CD1c-positive myeloid dendritic cell (primary cell): ENCODE results near the gene TMED4.
A peak's percentile ranks its signal among the peaks of the same experiment; 100 is the strongest.

Experiments used
- DNase-seq: peaks from one replicate; pipeline ENCODE4 v3.0.0-alpha.2; 2016; ENCODE audit errors: extremely low spot score

TMED4 gene

DNA sequence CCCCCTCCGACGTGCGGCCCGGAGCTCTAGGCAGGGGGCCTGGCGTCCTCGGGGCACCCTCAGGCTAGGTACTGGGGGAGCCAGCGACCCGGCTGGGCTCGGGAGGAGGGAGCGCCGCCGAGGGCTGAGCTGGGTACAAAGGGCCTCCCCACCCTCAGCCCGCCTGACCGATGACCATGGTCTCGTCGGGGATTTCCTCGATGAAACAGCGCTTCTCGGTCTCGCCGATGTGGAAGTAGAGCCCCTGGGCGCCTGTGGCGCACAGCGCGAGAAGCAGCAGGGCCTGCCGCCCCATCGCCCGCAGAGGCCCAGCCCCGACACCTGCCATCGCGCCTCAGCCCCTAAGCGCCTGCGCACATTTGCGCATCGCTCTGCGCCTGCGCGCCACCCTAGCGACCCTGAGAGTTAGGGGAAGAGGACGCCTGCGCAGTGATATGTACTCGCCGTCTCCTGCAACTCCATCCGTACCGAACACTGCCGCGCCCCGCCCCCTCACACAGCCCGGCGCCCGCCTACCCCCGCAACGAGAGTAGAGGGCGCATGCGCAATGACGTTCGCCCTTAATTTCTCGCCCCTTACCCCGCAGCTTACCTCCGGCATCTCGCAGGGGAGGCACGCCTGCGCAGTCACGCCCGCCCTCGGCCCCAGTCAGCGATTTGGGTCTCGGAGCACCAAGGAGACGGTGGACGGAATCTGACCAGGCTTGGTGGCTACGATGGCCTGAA is at the start of gene TMED4:
Gene TMED4, minus strand, starts transcription at position 353 of the 725 bp plus-strand sequence. Its CDS starts 25 bp downstream, at position 328.
- peak; percentile 100 for DNase-seq

DNA sequence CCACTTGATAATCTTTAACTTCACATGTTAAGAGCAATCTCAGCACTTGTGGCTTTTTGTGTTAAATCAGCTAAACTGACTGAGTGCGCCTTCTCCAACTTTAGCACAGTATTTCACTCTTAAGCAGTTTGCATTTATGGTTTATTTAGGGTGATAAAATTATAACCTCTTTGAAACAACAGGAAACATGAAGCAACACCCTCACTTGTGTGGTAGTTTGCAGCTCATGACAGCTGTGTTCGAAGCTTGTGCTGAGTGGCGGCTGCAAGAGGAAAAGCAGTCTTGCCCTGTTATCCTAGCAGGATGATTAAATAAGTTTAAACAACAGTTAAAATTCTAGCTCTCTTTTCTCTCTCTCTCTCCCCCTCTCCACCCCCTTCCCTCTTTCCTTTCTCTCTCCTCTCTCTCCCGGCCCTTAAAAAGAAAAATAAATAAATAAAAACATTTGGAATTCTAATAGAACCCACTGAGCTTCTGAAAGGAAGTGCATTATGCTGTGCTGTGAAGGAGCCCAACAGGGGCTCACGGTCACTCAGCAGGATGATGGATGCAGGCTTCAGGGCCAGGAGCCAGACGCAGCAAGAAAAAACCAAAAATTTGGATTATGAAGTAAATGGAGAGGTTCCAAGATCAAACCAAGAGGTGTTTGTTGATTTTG is 49.6 kb upstream of the TMED4 start:
- peak; percentile 18 for DNase-seq

DNA sequence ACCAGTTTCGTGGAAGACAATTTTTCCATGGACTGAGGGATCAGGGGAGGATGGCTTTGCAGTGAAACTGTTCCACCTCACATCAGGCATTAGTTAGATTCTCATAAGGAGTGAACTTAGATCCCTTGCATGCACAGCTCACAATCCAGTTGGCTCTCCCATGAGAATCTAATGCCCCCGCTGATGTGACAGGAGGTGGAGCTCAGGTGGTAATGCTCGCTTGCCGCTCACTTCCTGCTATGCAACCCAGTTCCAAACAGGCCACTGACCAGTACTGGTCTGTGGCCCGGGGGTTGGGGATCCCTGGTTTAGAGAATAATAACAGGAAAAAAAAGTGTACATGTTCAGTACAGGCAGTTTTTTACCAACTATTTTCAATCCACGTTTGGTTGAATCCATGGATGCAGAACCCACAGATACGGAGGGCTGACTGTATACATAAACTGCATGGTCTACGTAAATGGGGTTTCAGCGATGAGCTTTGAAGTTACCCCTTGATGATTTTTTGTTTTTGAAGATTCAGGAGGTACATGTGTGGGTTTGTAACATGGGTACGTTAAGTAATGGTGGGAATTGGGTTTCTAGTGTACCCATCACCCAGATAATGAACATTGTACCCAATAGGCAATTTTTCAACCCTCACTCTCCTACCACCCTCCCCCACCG is 48.9 kb upstream of the TMED4 start:
- DNase-seq: no peak

DNA sequence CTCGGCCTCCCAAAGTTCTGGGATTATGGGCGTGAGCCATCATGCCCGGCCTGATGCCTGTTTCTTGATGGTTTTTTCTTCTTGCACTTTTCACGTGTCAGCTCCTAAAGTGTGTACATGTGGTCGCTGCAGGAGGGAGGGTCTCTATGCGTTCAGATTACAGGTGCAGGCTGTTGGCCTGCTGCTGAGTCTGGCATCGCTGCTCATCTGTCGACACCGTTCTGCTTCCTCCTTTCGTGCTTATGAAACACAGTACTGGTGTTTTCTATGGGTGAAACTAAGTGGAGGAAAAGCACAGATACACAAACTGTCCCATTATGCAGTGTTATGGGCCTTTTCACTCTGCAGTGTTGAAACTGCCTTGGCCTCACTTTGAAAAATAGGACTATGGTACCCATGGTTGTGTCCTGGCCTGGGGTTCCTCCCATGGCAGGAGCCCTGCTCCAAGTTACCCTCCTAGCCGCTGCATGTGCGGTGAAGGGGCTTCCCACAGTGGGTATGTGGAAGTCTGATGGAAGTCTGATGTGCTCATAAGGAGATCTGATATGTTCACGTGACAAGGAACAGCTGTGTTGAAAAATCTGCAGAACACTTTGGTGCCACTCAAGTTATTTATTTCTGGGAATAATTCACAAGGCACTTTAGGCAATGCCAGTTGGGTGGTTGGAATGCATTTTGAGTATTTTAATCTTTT is 47.9 kb upstream of the TMED4 start:
- peak; percentile 33 for DNase-seq

DNA sequence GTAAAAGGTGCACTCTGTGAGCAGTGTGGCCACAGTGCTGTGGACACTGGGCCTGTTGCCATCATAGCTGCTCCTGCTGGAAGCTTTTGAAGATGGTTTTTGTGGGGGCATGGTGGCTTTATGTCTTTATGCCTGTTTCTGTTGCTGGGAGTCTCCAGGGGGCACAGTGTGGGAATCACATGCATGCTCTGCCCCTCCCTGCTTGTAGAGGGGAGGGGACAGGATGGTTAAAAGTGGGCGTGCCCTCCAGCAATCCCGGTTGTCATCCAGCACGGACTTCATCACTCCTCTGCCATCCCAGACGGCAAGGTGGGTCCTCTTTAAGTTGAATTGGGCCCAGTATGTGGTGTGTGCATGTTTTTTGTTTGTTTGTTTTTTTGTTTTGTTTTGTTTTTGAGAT is 44.6 kb upstream of the TMED4 start:
- no peak for DNase-seq

DNA sequence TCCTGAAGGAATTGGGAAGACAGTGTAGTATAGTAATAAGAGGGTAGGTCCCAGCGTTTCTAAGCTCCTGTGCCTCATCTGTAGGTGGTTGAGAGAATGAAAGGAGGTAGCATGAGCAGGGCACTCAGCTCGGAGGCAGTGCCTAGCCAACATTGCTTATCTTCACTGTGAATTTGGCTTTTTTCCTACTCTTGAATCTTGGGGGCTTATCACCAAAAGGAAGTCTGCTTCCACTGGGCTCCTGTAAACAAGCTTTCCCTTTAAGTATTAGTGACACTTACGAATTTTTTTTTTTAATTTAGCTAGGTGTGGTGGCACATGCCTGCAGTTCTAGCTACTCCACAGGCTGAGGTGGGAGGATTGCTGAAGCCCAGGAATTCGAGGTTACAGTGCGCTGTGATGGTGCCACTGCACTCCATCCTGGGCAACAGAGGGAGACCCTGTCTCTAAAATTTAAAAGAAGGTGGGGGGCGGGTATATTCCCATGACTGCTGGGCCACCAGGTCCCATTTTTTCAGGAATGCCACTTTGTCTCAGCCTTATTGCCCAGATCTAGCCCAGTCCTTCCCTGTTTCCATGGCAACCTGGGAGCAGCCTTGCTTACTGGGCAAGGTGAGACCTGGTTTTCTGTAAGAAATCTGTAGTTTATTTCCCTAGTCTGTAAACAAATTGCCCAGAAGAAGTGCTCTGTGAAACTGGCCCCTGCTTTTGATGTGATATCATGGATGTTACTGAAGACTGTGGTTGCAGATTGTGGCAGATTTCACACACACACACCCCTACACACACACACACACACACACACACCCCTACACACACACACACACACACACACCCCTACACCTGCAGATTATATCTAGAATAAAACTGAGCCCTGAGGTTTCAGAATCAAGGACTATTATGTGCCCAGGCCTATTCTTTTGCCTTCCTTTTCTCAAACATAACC is 43.8 kb upstream of the TMED4 start:
- no peak for DNase-seq

DNA sequence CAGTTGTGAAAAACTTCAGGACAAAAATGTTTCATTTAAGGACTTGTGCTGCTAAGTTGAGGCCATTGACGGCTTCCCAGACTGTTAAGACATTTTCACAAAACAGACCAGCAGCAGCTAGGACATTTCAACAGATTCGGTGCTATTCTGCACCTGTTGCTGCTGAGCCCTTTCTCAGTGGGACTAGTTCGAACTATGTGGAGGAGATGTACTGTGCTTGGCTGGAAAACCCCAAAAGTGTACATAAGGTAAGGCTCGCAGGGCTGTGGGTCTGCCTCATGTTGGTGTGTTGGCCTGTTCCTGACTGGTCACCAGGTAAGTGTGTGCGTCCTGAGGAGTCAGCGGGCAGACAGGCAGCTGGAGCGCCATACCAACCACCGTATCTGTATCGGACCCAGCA is 42.3 kb upstream of the TMED4 start:
- no peak for DNase-seq

DNA sequence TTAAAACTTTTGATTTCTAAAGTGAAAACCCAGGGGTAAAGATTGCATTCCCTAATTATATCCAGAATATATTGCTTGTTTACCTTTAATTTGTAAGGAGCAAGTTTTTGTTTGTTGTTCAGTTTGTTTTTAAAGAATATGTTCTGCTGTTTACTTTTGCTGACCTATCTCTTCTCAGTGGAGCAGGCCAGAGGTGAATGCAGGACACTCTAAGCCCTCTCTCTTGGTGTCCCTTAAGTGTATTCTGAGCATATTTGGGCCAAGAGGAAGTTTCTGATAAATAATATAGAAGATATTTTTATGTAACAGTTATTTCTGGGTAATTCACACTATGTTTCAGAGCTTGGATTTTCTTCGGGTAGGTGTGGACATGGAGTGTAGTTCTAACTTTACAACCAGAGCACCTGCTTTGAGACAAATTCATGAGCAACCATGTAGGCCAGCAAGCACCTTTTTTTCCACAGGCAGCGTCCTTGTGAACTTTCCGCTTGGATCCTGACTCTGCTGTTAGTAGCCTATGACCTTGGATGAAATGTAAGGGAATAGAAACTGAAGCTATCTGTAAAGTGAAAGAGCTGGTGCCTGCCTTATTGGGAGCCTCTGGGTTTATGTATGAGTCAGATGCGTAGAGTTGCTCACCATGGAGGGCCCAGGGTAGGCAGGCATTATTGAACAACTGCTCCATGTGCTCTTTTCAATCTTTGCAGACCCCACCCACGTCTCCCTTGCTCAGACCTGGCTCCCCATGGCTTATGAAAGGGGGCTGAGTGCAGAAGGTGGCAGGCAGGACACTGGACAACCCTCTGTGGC is 40.5 kb upstream of the TMED4 start:
- peak; percentile 34 for DNase-seq

DNA sequence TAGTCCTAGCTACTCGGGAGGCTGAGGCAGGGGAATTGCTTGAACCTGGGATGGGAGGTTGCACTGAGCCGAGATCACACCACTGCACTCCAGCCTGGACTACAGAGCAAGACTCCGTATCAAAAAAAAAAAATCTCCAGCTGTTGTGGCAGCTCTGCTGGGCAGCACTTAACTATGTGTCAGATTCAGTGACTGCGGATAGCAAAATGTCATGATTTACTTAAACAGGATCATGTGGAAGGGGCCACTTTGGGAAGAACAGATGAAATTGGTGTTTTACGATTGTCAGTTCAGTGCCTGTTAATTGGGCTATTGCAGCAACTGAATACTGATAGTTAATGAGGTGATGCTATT is 39.7 kb upstream of the TMED4 start:
- DNase-seq: no peak

DNA sequence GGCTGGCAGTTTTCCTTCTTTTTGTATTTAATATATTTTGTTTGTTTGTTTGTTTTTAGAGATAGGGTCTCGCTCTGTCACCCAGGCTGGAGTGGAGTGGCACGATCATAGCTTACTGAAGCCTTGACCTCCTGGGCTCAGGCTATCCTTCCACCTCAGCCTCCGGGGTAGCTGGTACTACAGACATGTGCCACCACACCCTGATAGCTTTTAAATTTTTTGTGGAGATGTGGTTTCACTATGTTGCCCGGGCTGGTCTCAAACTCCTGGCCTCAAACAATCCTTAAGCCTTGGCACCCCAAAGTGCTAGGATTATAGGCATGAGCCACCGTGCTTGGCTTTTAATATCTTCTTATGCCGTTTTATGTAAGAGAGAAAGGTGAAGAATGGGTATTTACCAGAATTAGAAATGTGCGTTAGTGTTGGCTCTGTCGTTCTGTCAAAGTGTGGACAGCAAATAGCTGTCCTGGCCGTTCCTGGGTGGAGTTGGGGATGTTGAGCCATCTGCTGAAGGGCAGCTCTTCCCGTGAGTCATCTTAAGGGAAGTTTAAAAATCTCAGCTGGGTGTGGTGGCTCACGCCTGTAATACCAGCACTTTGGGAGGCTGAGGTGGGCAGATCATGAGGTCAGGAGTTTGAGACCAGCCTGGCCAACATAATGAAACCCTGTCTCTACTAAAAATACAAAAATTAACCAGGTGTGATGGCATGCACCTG is 39.2 kb upstream of the TMED4 start:
- DNase-seq: peak; percentile 79

DNA sequence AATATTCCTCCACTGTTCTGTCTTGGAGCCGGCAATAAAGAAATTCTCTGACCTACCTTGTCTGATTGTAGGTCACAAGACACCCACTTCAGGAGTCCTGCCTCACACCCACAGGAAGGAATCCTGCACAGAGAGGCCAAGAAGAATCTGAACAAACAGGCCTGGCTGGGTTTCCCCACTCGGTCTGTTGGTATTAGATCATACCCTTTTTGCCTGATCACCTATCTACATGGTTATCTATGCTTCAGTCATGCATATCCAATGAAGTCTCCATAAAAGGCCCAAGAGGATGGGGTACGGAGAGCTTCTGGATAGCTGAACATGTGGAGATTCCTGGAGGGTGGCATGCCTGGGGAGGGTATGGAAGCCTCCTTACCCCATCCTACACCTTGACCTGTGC is 36.7 kb upstream of the TMED4 start:
- no peak for DNase-seq

DNA sequence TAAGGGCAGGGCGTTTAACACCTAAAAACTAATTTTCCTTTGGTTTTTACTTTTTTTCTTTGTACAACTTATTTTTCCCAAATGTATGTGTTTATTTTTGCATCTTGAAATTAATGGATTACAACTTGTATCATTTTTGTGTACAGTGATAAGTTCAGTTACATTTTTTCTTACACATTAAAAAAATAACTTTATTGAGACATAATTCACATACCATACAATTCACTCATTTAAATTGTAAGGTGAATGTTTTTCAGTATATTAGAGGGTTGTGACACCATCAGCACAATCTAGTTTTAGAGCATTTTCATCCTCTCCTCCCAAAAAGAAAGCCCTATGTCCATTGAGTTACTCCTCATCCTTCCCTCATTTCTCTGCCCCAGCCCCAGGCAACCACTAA is 36.0 kb upstream of the TMED4 start:
- no peak for DNase-seq

DNA sequence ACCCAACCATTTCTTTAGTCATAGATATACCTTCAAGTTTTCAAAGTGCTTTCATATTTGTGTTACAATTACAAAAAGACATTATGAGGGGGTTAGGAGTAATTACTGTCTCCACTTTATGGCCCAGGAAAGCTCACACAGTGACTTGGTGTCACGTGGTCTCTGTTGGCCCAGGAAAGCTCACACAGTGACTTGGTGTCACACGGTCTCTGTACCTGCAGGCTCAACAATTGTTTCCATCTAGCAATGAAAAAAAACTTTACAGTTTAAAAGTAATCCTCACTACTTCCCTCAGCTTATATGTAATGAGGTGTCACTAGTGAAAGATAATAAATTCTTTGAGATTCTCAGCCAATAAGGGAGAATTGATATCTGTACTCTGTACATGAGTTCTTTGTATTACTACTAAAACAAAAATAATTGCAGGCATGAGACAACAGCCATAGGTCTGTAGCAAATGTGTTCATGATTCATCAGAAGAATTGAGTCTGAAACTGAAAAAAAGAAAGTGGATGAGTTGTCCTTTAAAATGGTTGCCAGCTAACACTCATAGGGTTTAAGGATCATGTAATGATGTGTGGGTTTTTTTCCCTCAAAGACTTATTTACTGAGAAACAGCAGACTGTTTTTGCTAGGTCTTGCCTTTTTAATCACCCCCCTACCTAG is 35.3 kb upstream of the TMED4 start:
- peak; percentile 43 for DNase-seq

DNA sequence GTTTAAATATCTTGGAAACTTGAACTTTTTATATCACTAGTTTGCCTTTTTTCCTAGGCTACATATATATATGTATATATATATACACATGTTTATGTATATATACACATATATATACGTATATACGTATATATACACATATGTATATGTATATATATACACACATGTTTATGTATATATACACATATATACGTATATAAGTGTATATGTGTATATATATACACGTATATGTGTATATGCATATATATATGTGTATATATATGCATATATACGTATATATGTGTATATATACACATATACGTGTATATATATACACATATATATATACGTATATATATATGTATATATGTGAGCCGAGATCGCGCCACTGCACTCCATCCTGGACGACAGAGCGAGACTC is 34.5 kb upstream of the TMED4 start:
- DNase-seq: no peak

DNA sequence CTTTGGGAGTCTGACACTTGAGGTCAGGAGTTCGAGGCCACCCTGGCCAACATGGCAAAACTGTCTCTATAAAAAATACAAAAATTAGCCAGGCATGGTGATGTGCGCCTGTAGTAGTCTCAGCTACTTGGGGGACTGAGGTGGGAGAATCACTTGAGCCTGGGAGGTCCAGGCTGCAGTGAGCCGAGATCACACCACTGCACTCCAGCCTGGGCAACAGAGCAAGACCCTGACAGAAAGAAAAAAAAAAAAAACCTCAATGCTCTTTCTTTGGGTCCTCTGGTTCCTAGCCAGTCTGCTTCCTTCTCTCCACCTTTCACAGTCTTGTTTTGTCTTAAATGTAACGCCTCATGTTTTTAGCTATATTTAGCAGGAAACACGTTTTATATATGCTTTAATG is 33.8 kb upstream of the TMED4 start:
- no peak for DNase-seq

DNA sequence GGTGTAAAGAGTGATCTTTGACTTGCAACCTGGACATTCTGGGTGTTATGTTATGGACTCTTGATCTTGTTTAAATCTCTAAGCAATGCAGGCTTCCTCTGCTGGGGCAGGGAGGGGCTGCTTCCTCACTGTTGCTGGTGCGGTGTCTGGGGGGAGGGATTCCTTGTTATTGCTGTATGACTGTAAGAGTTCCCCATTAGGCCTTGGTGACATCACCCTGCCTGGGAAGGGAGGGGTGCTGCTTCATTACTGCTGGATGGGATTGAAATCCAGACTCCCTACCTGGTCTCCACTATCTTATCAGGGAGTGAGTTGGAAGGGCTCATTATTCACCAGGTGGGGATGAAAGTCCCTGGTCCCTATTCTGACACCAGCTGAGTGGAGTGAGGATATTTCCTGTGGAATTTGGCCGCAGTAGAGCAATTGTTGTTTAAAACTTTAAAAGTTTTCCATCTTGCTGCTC is 33.1 kb upstream of the TMED4 start:
- peak; percentile 89 for DNase-seq

DNA sequence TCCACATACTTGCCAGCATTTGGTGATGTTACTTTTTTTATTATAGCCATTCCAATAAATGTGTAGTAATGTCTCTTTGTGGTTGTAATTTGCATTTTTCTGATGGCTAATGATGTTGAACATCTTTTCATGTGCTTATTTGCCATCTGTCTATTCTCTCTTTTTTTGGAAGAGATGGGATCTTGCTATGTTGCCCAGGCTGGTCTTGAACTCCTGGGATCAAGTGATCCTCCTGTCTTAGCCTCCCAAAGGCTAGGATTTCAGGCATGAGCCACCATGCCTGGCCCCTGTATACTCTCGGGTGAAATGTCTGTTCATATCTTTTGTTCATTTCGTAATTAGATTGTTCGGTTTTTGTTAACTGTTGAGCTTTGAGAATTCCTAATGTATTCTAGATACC is 27.8 kb upstream of the TMED4 start:
- DNase-seq: no peak

DNA sequence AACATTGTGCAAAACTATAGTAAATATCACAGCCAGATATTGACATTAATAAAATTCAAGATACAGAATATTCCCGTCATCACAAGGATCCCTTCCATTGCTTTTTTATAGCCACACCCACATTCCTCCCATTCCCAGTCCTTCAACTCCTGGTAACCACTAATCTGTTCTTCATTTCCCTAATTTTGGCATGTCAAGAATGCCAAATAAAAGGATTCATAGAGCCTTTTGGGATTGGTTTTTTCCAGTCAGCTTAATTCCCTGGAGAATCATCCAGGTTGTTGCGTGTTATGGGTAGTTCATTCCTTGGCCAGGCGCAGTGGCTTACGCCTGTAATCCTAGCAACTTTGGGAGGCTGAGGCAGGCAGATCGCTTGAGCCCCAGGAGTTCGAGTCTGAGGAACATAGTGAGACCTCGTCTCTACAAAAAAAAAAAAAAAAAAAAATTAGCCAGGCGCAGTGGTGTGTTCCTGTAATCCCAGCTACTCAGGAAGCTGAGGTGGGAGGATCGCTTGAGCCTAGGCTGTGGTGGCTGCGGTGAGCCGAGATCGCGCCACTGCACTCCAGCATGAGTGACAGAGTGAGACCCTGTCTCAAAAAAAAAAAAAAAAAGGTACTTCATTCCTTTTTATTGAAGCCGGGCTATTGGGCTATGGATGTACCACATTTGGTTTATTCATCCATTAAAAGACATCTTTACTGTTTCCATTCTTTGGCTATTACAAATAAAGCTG is 27.1 kb upstream of the TMED4 start:
- no peak for DNase-seq
